ENCODE data around the gene RBMS1.

The RBMS1 gene

DNA sequence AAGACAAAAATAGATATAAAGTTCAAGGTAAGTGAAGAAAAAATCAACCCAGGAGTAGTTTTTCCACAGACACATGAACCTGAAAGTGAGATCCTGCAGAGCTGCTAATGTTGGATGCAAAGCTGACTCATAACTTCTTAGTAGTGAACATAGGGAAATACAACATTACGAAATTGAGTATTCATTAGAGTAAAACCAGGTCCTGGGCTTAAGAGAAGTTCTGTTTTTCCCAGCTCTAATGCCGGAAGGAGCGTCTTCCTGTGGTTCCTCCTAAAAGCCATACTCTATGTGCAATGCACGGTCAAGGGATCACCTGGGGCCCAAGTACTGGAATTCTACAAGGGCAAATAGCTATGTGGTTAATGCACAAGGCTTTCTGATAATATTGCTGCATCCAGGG, 141.7 kb downstream of the RBMS1 start:
- Mint-ChIP-seq H3K4me1 (ENCODE audit: low read depth) (peaks cover 56% of the 10 kb centered on the region), H3K4me3 (no peak overlapping the region), H3K36me3 (ENCODE audit: low read depth) (peaks cover 25% of the 10 kb centered on the region), H3K27ac (peak overlapping the region; percentile 56), H3K27me3 (no peaks in the 10 kb centered on the region), H3K9me3 (no peaks in the 10 kb centered on the region)
- intact Hi-C loops (cut with micrococcal nuclease), result loop anchor here (5.0 kb wide), 1 partner anchor 40 kb away; no protein-coding TSS in a partner anchor

DNA sequence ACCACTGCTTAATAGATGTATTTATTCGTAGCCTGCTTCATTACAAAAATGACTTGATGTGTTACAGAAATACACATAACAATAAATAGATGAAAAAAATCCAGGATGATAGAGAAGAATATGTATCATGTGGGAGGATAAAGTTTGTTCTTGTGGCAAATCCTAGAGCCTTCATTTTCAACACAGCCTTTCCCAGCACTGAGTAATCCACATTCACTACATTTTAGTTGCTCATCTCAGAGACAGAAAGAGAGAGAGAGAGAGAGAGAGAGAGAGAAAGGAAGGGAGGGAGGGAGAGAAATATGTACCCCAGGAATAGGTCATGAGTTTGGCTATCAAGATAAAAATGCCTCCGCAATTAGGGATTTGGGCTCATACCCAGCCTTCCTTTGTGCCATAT, 144.3 kb downstream of the RBMS1 start:
- intact Hi-C loops (cut with micrococcal nuclease), result no loop called here
- no peak overlapping the region for H3K27ac Mint-ChIP-seq
- no peaks in the 10 kb centered on the region for H3K27me3 Mint-ChIP-seq
- no peak overlapping the region for H3K4me3 Mint-ChIP-seq
- H3K9me3 Mint-ChIP-seq, result no peaks in the 10 kb centered on the region
- H3K4me1 Mint-ChIP-seq (ENCODE audit: low read depth), result peaks cover 59% of the 10 kb centered on the region
- peaks cover 18% of the 10 kb centered on the region for H3K36me3 Mint-ChIP-seq (ENCODE audit: low read depth)

DNA sequence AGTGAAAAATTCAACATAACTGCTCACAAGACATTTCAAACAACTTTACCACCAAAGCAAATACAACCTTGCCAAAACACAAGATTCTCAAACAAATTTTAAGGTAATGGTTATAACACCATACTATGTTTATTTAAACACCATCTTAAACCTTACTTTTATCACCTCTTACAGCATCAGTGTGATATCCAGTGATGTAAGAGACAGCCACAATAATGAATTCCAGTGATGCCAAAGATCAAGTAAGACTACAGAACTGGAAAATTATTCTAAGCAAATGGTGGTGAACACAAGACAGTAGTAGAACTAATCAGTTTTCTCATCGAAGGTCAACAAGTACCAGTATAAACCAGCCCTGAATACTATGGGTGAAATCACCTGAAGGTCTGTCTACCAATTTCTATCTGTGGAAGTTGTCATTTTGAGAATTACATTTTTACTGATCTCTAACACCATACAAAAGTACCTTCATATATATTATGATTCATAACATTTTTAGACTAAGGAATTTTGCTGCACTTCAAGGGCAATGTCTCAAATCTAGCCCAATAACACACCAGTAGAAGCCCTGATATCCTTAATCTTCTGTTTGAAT, 146.2 kb downstream of the RBMS1 start:
- intact Hi-C loops (cut with micrococcal nuclease), result no loop called here
- Mint-ChIP-seq H3K4me1 (ENCODE audit: low read depth) (peaks cover 56% of the 10 kb centered on the region), H3K9me3 (no peaks in the 10 kb centered on the region), H3K27me3 (no peaks in the 10 kb centered on the region), H3K36me3 (ENCODE audit: low read depth) (peaks cover 25% of the 10 kb centered on the region), H3K27ac (no peak overlapping the region), H3K4me3 (no peak overlapping the region)

- Mint-ChIP-seq H3K4me1 (ENCODE audit: low read depth) (peaks cover 42% of the 10 kb centered on the region), H3K27me3 (no peaks in the 10 kb centered on the region), H3K36me3 (ENCODE audit: low read depth) (peaks cover 20% of the 10 kb centered on the region), H3K9me3 (no peaks in the 10 kb centered on the region), H3K4me3 (peak overlapping the region; percentile 51), H3K27ac (peak overlapping the region; percentile 68)
- intact Hi-C loops (cut with micrococcal nuclease), result no loop called here
These were observed 148.4 kb downstream of the RBMS1 start for GRCh38 chr2:160345071-160345764.

- no peak overlapping the region for H3K4me3 Mint-ChIP-seq
- H3K36me3 Mint-ChIP-seq (ENCODE audit: low read depth), result peaks cover 7% of the 10 kb centered on the region
- H3K27ac Mint-ChIP-seq, result no peak overlapping the region
- H3K9me3 Mint-ChIP-seq, result no peaks in the 10 kb centered on the region
- peaks cover 30% of the 10 kb centered on the region for H3K4me1 Mint-ChIP-seq (ENCODE audit: low read depth)
- no peaks in the 10 kb centered on the region for H3K27me3 Mint-ChIP-seq
- intact Hi-C loops (cut with micrococcal nuclease), result no loop called here
These were observed 150.2 kb downstream of the RBMS1 start for GRCh38 chr2:160343404-160343803.

GRCh38 chr2:160339726-160340125, 153.9 kb downstream of the RBMS1 start:
- no peak overlapping the region for H3K27ac Mint-ChIP-seq
- H3K4me3 Mint-ChIP-seq, result no peak overlapping the region
- peaks cover 7% of the 10 kb centered on the region for H3K36me3 Mint-ChIP-seq (ENCODE audit: low read depth)
- H3K9me3 Mint-ChIP-seq, result no peaks in the 10 kb centered on the region
- intact Hi-C loops (cut with micrococcal nuclease), result loop anchor here (5.0 kb wide), 2 partner anchors 63 to 578 kb away; no protein-coding TSS in a partner anchor
- H3K27me3 Mint-ChIP-seq, result no peaks in the 10 kb centered on the region
- H3K4me1 Mint-ChIP-seq (ENCODE audit: low read depth), result peaks cover 28% of the 10 kb centered on the region

DNA sequence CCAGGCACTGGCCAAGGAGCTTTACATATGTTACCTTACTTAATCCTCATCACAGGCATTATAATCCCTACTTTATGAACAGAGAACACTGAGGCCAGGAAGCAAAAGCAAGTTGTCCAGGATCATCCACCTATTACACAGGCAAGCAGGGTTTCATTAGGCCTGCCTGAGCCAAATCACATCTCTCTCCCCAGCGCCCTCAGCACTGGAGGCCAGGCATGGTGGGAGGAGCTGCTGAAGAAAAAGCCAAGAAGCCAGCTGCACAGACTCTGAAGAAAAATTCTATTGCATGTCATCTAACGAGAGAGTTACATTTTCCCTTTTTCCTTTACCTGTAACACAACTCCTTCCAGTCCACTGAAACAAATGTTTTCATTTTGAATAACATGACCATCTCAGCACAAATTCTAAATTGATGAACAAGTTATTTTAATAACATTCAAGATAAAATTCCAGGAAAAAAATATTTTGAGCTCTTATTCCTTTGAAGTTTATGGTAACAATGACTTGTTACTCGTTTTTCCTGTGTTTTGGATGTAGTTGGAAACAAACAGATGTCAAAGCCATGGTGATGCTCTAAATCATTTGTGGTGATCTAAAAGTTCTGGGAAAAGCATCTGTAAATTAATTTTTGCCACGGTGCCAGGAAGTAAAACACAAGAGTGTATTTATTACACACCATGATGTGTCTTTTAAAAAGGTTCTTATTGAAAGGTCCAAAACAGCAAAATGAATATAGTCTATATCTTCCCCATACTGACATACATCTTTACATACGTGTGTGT, 154.5 kb downstream of the RBMS1 start:
- no peak overlapping the region for H3K4me3 Mint-ChIP-seq
- H3K9me3 Mint-ChIP-seq, result no peaks in the 10 kb centered on the region
- intact Hi-C loops (cut with micrococcal nuclease), result loop anchor here (5.0 kb wide), 2 partner anchors 63 to 578 kb away; no protein-coding TSS in a partner anchor
- peaks cover 28% of the 10 kb centered on the region for H3K4me1 Mint-ChIP-seq (ENCODE audit: low read depth)
- peaks cover 7% of the 10 kb centered on the region for H3K36me3 Mint-ChIP-seq (ENCODE audit: low read depth)
- H3K27me3 Mint-ChIP-seq, result no peaks in the 10 kb centered on the region
- H3K27ac Mint-ChIP-seq, result no peak overlapping the region

- Mint-ChIP-seq H3K27me3 (no peaks in the 10 kb centered on the region), H3K4me1 (ENCODE audit: low read depth) (peaks cover 38% of the 10 kb centered on the region), H3K27ac (no peak overlapping the region), H3K9me3 (no peaks in the 10 kb centered on the region), H3K4me3 (no peak overlapping the region), H3K36me3 (ENCODE audit: low read depth) (peaks cover 3% of the 10 kb centered on the region)
- intact Hi-C loops (cut with micrococcal nuclease), result loop anchor here (5.0 kb wide), 2 partner anchors 65 to 580 kb away; no protein-coding TSS in a partner anchor
These were observed 155.9 kb downstream of the RBMS1 start for GRCh38 chr2:160337728-160338127.

DNA sequence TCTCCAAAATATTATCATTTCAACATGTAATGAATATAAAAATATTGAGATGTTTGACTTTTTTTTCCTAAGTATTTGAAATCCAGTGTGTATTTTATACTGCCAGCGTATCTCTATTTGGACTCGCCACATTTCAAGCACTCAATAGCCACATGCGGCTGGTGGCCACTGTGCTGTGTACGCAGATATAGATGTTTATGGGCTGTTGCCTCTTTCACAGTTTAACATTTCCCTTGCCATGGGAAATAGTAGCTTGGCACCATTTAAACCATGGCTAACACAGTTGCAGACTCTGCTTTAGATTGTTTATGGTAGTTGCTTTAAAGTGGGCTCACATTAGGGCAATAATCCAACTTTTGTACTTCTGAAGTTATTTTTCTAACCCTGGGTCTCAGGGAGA, 157.0 kb downstream of the RBMS1 start:
- intact Hi-C loops (cut with micrococcal nuclease), result loop anchor here (5.0 kb wide), 2 partner anchors 66 to 581 kb away; no protein-coding TSS in a partner anchor
- Mint-ChIP-seq H3K36me3 (ENCODE audit: low read depth) (no peaks in the 10 kb centered on the region), H3K4me3 (no peak overlapping the region), H3K4me1 (ENCODE audit: low read depth) (peaks cover 47% of the 10 kb centered on the region), H3K27me3 (no peaks in the 10 kb centered on the region), H3K9me3 (no peaks in the 10 kb centered on the region), H3K27ac (no peak overlapping the region)

GRCh38 chr2:160336105-160336504, 157.5 kb downstream of the RBMS1 start:
- intact Hi-C loops (cut with micrococcal nuclease), result loop anchor here (5.0 kb wide), 2 partner anchors 66 to 581 kb away; no protein-coding TSS in a partner anchor
- H3K27me3 Mint-ChIP-seq, result no peaks in the 10 kb centered on the region
- no peak overlapping the region for H3K4me3 Mint-ChIP-seq
- peaks cover 53% of the 10 kb centered on the region for H3K4me1 Mint-ChIP-seq (ENCODE audit: low read depth)
- H3K36me3 Mint-ChIP-seq (ENCODE audit: low read depth), result peaks cover 4% of the 10 kb centered on the region
- H3K9me3 Mint-ChIP-seq, result no peaks in the 10 kb centered on the region
- H3K27ac Mint-ChIP-seq, result no peak overlapping the region

DNA sequence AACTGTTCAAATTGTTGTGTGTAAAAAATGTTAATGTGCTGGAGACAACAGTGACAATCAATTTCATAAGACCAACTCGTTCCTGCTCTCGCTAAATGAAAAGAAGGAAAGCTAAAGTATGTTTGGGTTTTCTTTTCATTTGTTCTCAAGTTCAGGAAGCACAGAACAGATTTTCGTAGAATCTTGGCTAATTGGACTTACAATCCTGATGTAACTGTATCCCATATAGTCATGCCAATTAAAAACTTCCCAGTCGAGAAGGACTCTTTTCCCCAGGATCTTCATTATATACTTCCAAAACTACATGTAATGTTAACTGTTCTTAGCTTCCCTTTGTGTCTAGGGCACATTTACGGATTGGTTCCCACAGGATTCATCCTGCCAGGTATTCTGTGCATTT, 158.2 kb downstream of the RBMS1 start:
- Mint-ChIP-seq H3K36me3 (ENCODE audit: low read depth) (peaks cover 11% of the 10 kb centered on the region), H3K27ac (no peak overlapping the region), H3K27me3 (no peaks in the 10 kb centered on the region), H3K4me1 (ENCODE audit: low read depth) (peaks cover 58% of the 10 kb centered on the region), H3K4me3 (no peak overlapping the region), H3K9me3 (no peaks in the 10 kb centered on the region)
- intact Hi-C loops (cut with micrococcal nuclease), result loop anchor here (5.0 kb wide), 2 partner anchors 67 to 582 kb away; no protein-coding TSS in a partner anchor

GRCh38 chr2:160334028-160334741, 159.4 kb downstream of the RBMS1 start:
- intact Hi-C loops (cut with micrococcal nuclease), result no loop called here

GRCh38 chr2:160333324-160334027, 160.1 kb downstream of the RBMS1 start:
- intact Hi-C loops (cut with micrococcal nuclease), result no loop called here
- H3K9me3 Mint-ChIP-seq, result no peaks in the 10 kb centered on the region
- no peaks in the 10 kb centered on the region for H3K27me3 Mint-ChIP-seq
- peak overlapping the region; percentile 70 for H3K27ac Mint-ChIP-seq
- no peak overlapping the region for H3K4me3 Mint-ChIP-seq
- peaks cover 24% of the 10 kb centered on the region for H3K36me3 Mint-ChIP-seq (ENCODE audit: low read depth)
- peaks cover 61% of the 10 kb centered on the region for H3K4me1 Mint-ChIP-seq (ENCODE audit: low read depth)

More at GRCh38 chr2:160334028-160334741, 159.4 kb downstream of the RBMS1 start:
- Mint-ChIP-seq H3K4me3 (no peak overlapping the region), H3K9me3 (no peaks in the 10 kb centered on the region), H3K4me1 (ENCODE audit: low read depth) (peaks cover 54% of the 10 kb centered on the region), H3K27ac (peak overlapping the region; percentile 70), H3K27me3 (no peaks in the 10 kb centered on the region), H3K36me3 (ENCODE audit: low read depth) (peaks cover 20% of the 10 kb centered on the region)
